Activated naive CD8-positive, alpha-beta T cell (primary cell): ENCODE data around the gene C2orf42.
A peak's percentile ranks its signal among the peaks of the same experiment; 100 is the strongest.
"Not testable (repeated sequence)": the region's sequence is repeated elsewhere in the genome, so short reads cannot be mapped to it uniquely, and the experiment has no call there.

ENCODE experiments used
- H3K27ac Mint-ChIP-seq: one replicate; pipeline ENCODE4 v1.8.0; 2021; ENCODE audit warnings: mixed read lengths
- H3K27me3 Mint-ChIP-seq: one replicate; pipeline ENCODE4 v1.8.0; 2021; ENCODE audit warnings: mixed read lengths
- H3K36me3 Mint-ChIP-seq: one replicate; pipeline ENCODE4 v1.8.0; 2021; ENCODE audit warnings: mixed read lengths
- H3K4me1 Mint-ChIP-seq: one replicate; pipeline ENCODE4 v1.8.0; 2021; ENCODE audit warnings: low read depth, mixed read lengths
- H3K4me3 Mint-ChIP-seq: one replicate; pipeline ENCODE4 v1.8.0; 2021; ENCODE audit warnings: mild to moderate bottlenecking, mixed read lengths
- H3K9me3 Mint-ChIP-seq: one replicate; pipeline ENCODE4 v1.8.0; 2021; ENCODE audit warnings: low read depth, mixed read lengths

Gene C2orf42

GRCh38 chr2:70126413-70126812 is 64.4 kb downstream of the C2orf42 start:
- no peaks in the 10 kb centered on the region for H3K9me3 Mint-ChIP-seq
- H3K27ac Mint-ChIP-seq: peak overlapping the region; percentile 100
- H3K36me3 Mint-ChIP-seq: no peaks in the 10 kb centered on the region
- no peaks in the 10 kb centered on the region for H3K27me3 Mint-ChIP-seq
- peaks cover 81% of the 10 kb centered on the region for H3K4me1 Mint-ChIP-seq
- peak overlapping the region; percentile 97 for H3K4me3 Mint-ChIP-seq

- Mint-ChIP-seq H3K4me3 (peak overlapping the region; percentile 97), H3K36me3 (no peaks in the 10 kb centered on the region), H3K27me3 (no peaks in the 10 kb centered on the region), H3K9me3 (no peaks in the 10 kb centered on the region), H3K27ac (peak overlapping the region; percentile 100), H3K4me1 (peaks cover 80% of the 10 kb centered on the region)
These were observed 65.3 kb downstream of the C2orf42 start for GRCh38 chr2:70125498-70125898.

- peak overlapping the region; percentile 97 for H3K4me3 Mint-ChIP-seq
- peak overlapping the region; percentile 100 for H3K27ac Mint-ChIP-seq
- H3K4me1 Mint-ChIP-seq: peaks cover 76% of the 10 kb centered on the region
- H3K9me3 Mint-ChIP-seq: no peaks in the 10 kb centered on the region
- H3K27me3 Mint-ChIP-seq: no peaks in the 10 kb centered on the region
- no peaks in the 10 kb centered on the region for H3K36me3 Mint-ChIP-seq
These were observed 65.8 kb downstream of the C2orf42 start for GRCh38 chr2:70124983-70125480.

- H3K4me3 Mint-ChIP-seq: peak overlapping the region; percentile 97
- H3K4me1 Mint-ChIP-seq: peaks cover 78% of the 10 kb centered on the region
- peak overlapping the region; percentile 100 for H3K27ac Mint-ChIP-seq
- H3K27me3 Mint-ChIP-seq: no peaks in the 10 kb centered on the region
- H3K36me3 Mint-ChIP-seq: no peaks in the 10 kb centered on the region
- H3K9me3 Mint-ChIP-seq: no peaks in the 10 kb centered on the region
These were observed 67.0 kb downstream of the C2orf42 start for GRCh38 chr2:70123829-70124116.

GRCh38 chr2:70123051-70123828 is 67.6 kb downstream of the C2orf42 start:
- Mint-ChIP-seq H3K27me3 (no peaks in the 10 kb centered on the region), H3K9me3 (no peaks in the 10 kb centered on the region), H3K4me3 (peak overlapping the region; percentile 97), H3K36me3 (no peaks in the 10 kb centered on the region), H3K27ac (peak overlapping the region; percentile 100), H3K4me1 (peaks cover 76% of the 10 kb centered on the region)

- no peaks in the 10 kb centered on the region for H3K27me3 Mint-ChIP-seq
- no peaks in the 10 kb centered on the region for H3K9me3 Mint-ChIP-seq
- peaks cover 72% of the 10 kb centered on the region for H3K4me1 Mint-ChIP-seq
- peak overlapping the region; percentile 100 for H3K27ac Mint-ChIP-seq
- H3K4me3 Mint-ChIP-seq: no peak overlapping the region
- no peaks in the 10 kb centered on the region for H3K36me3 Mint-ChIP-seq
These were observed 68.3 kb downstream of the C2orf42 start for GRCh38 chr2:70122470-70122869.

GRCh38 chr2:70121627-70122372 is 69.0 kb downstream of the C2orf42 start:
- no peak overlapping the region for H3K4me3 Mint-ChIP-seq
- H3K4me1 Mint-ChIP-seq: peaks cover 72% of the 10 kb centered on the region
- no peaks in the 10 kb centered on the region for H3K9me3 Mint-ChIP-seq
- no peaks in the 10 kb centered on the region for H3K36me3 Mint-ChIP-seq
- H3K27ac Mint-ChIP-seq: peak overlapping the region; percentile 100
- no peaks in the 10 kb centered on the region for H3K27me3 Mint-ChIP-seq

GRCh38 chr2:70118798-70119454 is 71.9 kb downstream of the C2orf42 start:
- Mint-ChIP-seq H3K4me1 (peaks cover 65% of the 10 kb centered on the region), H3K36me3 (no peaks in the 10 kb centered on the region), H3K27me3 (no peaks in the 10 kb centered on the region), H3K4me3 (no peak overlapping the region), H3K9me3 (no peaks in the 10 kb centered on the region), H3K27ac (peak overlapping the region; percentile 75)

GRCh38 chr2:70116936-70117552 is 73.8 kb downstream of the C2orf42 start:
- Mint-ChIP-seq H3K27me3 (no peaks in the 10 kb centered on the region), H3K9me3 (no peaks in the 10 kb centered on the region), H3K36me3 (no peaks in the 10 kb centered on the region), H3K4me1 (peaks cover 60% of the 10 kb centered on the region), H3K4me3 (no peak overlapping the region), H3K27ac (peak overlapping the region; percentile 58)

GRCh38 chr2:70115646-70116442 is 75.0 kb downstream of the C2orf42 start:
- Mint-ChIP-seq H3K27me3 (no peaks in the 10 kb centered on the region), H3K36me3 (no peaks in the 10 kb centered on the region)

GRCh38 chr2:70113359-70114070 is 77.3 kb downstream of the C2orf42 start:
- peaks cover 65% of the 10 kb centered on the region for H3K4me1 Mint-ChIP-seq
- no peaks in the 10 kb centered on the region for H3K9me3 Mint-ChIP-seq
- H3K27ac Mint-ChIP-seq: peak overlapping the region; percentile 30
- H3K27me3 Mint-ChIP-seq: no peaks in the 10 kb centered on the region
- H3K4me3 Mint-ChIP-seq: no peak overlapping the region
- H3K36me3 Mint-ChIP-seq: no peaks in the 10 kb centered on the region

More at GRCh38 chr2:70115646-70116442, 75.0 kb downstream of the C2orf42 start:
- H3K4me1 Mint-ChIP-seq: peaks cover 58% of the 10 kb centered on the region
- H3K27ac Mint-ChIP-seq: peak overlapping the region; percentile 16
- H3K4me3 Mint-ChIP-seq: no peak overlapping the region
- no peaks in the 10 kb centered on the region for H3K9me3 Mint-ChIP-seq

- Mint-ChIP-seq H3K36me3 (no peaks in the 10 kb centered on the region), H3K27me3 (no peaks in the 10 kb centered on the region), H3K4me1 (peaks cover 73% of the 10 kb centered on the region), H3K4me3 (no peak overlapping the region), H3K9me3 (no peaks in the 10 kb centered on the region), H3K27ac (peak overlapping the region; percentile 64)
These were observed 78.8 kb downstream of the C2orf42 start for GRCh38 chr2:70111752-70112591.

- Mint-ChIP-seq H3K4me1 (peaks cover 60% of the 10 kb centered on the region), H3K27ac (peak overlapping the region; percentile 97)
- H3K9me3 Mint-ChIP-seq, H3K36me3 Mint-ChIP-seq, H3K4me3 Mint-ChIP-seq, H3K27me3 Mint-ChIP-seq: not testable (repeated sequence)
These were observed 80.4 kb downstream of the C2orf42 start for GRCh38 chr2:70110397-70110796.
